Gastroesophageal sphincter (tissue), 3 donors: ENCODE measurements around the gene TSPAN11.

Source experiments
- CTCF ChIP-seq, 4 experiments: fragments of 200-600 bp in 2 of 4; fragments of 450-650 bp in 2 of 4; sonication (generic) in 1 of 4; IDR thresholded peaks; one replicate each; pipeline ENCODE4 v1.5.1; 2017 to 2019; ENCODE audit warnings: antibody characterized with exemption in 4 of 4, mild to moderate bottlenecking in 2 of 4, moderate library complexity in 2 of 4
- EP300 ChIP-seq: sonication (generic); formaldehyde crosslinking; IDR thresholded peaks from one replicate; pipeline ENCODE4 v1.6.1; 2017; ENCODE audit warnings: antibody characterized with exemption, mild to moderate bottlenecking
- POLR2A ChIP-seq, 2 donors: fragments of 450-650 bp; IDR thresholded peaks; one replicate each; pipeline ENCODE4 v1.6.1; 2017; ENCODE audit warnings: antibody characterized with exemption in 2 of 2, mild to moderate bottlenecking in 2 of 2, moderate library complexity in 1 of 2
- POLR2AphosphoS5 ChIP-seq: sonication (generic); formaldehyde crosslinking; IDR thresholded peaks from one replicate; pipeline ENCODE4 v1.6.1; 2017; ENCODE audit warnings: antibody characterized with exemption

GRCh38 chr12:30953257-30953656 is 26.7 kb downstream of the TSPAN11 start:
- no peak for TF ChIP-seq CTCF (IDR thresholded peaks at IDR 0.05)
- TF ChIP-seq POLR2A (IDR thresholded peaks at IDR 0.05): no peak
- no peak for TF ChIP-seq POLR2AphosphoS5
- no peak for TF ChIP-seq EP300
